Measurements from ENCODE around the gene TMEM43.

- TF ChIP-seq CTCF (IDR thresholded peaks at IDR 0.05) = no peak
- TF ChIP-seq POLR2A (IDR thresholded peaks at IDR 0.05) = no peak
Measured at GRCh38 chr3:14126017-14126886, 1.4 kb downstream of the TMEM43 start.
